Stomach smooth muscle (tissue), 2 donors: ENCODE data around the gene KRT33B.

ENCODE experiments used
- H3K27ac ChIP-seq: one replicate; pipeline ENCODE4 v1.7.0; 2013; ENCODE audit warnings: mild to moderate bottlenecking, low read length, inconsistent platforms
- H3K27me3 ChIP-seq, 2 donors: one replicate each; pipeline ENCODE4 v1.7.0; 2013; ENCODE audit warnings: low read length in 2 of 2; ENCODE audit not compliant: insufficient read depth in 2 of 2, control insufficient read depth in 1 of 2
- H3K36me3 ChIP-seq, 2 donors: one replicate each; pipeline ENCODE4 v1.7.0; 2013; ENCODE audit warnings: low read length in 2 of 2; ENCODE audit not compliant: control insufficient read depth in 2 of 2, insufficient read depth in 2 of 2
- H3K4me1 ChIP-seq: one replicate; pipeline ENCODE4 v1.7.0; 2013; ENCODE audit warnings: low read length; ENCODE audit not compliant: control insufficient read depth, insufficient read depth
- H3K4me3 ChIP-seq, 2 donors: one replicate each; pipeline ENCODE4 v1.7.0; 2013; ENCODE audit warnings: low read length in 2 of 2
- H3K9ac ChIP-seq, 2 donors: one replicate each; pipeline ENCODE4 v1.7.0; 2013; ENCODE audit warnings: low read length in 2 of 2, mild to moderate bottlenecking in 1 of 2
- H3K9me3 ChIP-seq, 2 donors: one replicate each; pipeline ENCODE4 v1.7.0; 2013; ENCODE audit warnings: low read length in 2 of 2; ENCODE audit not compliant: control insufficient read depth in 2 of 2
- donor health status: healthy.
- donor health status: Pancreatic carcinoma.

Gene KRT33B

GRCh38 chr17:41334385-41335305 is 35.0 kb downstream of the KRT33B start:
- Histone ChIP-seq H3K27me3 (peaks cover 0 to 4% of the 10 kb centered on the region in 2 donors), H3K9me3 (no peaks in the 10 kb centered on the region), H3K27ac (no peak overlapping the region), H3K9ac (no peak overlapping the region), H3K4me1 (no peaks in the 10 kb centered on the region), H3K4me3 (no peak overlapping the region), H3K36me3 (no peaks in the 10 kb centered on the region)

DNA sequence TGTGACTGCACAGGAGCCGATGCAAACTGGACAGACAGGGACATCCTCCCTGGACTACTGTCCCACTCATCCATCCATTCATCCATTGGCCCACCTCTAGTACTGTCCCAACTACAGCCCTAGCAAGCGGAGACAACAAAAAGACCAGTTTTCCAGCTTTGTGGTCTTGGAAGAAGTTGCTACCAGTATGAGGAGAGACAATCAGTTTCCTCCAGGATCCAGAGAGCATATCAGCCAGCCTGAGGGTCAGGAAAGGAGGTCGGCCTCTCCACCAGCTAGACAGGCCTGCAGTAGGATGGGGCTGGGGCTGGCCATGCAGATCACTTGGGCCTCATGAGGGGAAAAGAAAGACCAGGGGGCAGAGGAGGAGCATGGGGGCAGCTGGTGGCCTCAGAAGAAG is 35.8 kb downstream of the KRT33B start:
- H3K9me3 ChIP-seq = no peaks in the 10 kb centered on the region
- no peaks in the 10 kb centered on the region for H3K4me1 ChIP-seq
- H3K27ac ChIP-seq = no peak overlapping the region
- H3K9ac ChIP-seq = no peak overlapping the region
- no peak overlapping the region for H3K4me3 ChIP-seq
- peaks cover 0 to 4% of the 10 kb centered on the region in 2 donors for H3K27me3 ChIP-seq
- no peaks in the 10 kb centered on the region for H3K36me3 ChIP-seq

- H3K27ac ChIP-seq = no peak overlapping the region
- H3K4me3 ChIP-seq = no peak overlapping the region
- H3K36me3 ChIP-seq = no peaks in the 10 kb centered on the region
- H3K9me3 ChIP-seq = no peaks in the 10 kb centered on the region
- no peaks in the 10 kb centered on the region for H3K4me1 ChIP-seq
- no peak overlapping the region for H3K9ac ChIP-seq
- H3K27me3 ChIP-seq = peaks cover 0 to 4% of the 10 kb centered on the region in 2 donors
Observed at GRCh38 chr17:41333098-41333497, 36.5 kb downstream of the KRT33B start.

GRCh38 chr17:41332239-41332638 is 37.4 kb downstream of the KRT33B start:
- peaks cover 0 to 4% of the 10 kb centered on the region in 2 donors for H3K27me3 ChIP-seq
- H3K36me3 ChIP-seq = no peaks in the 10 kb centered on the region
- H3K9me3 ChIP-seq = no peaks in the 10 kb centered on the region
- no peaks in the 10 kb centered on the region for H3K4me1 ChIP-seq
- H3K27ac ChIP-seq = no peak overlapping the region
- H3K9ac ChIP-seq = no peak overlapping the region
- no peak overlapping the region for H3K4me3 ChIP-seq

DNA sequence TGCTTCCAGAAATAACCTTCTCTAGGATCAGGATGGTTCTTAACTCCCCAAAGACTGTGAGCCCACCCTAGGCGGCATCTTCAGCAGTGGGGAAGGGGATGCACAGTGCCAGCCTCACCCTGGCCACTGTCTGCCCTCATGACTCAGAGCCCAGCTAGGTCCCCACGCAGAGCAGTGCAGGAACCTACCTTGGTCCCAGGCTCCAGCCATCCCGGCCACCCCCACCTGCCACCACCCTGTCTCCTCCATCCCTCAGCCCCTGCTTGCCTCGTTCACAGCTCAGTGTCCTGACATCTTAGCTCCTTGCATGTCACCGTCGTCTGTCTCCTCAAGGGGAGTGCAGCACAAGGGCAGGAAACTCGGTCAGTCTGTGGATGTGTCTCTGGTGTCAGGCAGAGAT is 38.0 kb downstream of the KRT33B start:
- no peaks in the 10 kb centered on the region for H3K9me3 ChIP-seq
- no peak overlapping the region for H3K4me3 ChIP-seq
- H3K9ac ChIP-seq = no peak overlapping the region
- no peaks in the 10 kb centered on the region for H3K4me1 ChIP-seq
- no peaks in the 10 kb centered on the region for H3K36me3 ChIP-seq
- H3K27ac ChIP-seq = no peak overlapping the region
- peaks cover 0 to 4% of the 10 kb centered on the region in 2 donors for H3K27me3 ChIP-seq

DNA sequence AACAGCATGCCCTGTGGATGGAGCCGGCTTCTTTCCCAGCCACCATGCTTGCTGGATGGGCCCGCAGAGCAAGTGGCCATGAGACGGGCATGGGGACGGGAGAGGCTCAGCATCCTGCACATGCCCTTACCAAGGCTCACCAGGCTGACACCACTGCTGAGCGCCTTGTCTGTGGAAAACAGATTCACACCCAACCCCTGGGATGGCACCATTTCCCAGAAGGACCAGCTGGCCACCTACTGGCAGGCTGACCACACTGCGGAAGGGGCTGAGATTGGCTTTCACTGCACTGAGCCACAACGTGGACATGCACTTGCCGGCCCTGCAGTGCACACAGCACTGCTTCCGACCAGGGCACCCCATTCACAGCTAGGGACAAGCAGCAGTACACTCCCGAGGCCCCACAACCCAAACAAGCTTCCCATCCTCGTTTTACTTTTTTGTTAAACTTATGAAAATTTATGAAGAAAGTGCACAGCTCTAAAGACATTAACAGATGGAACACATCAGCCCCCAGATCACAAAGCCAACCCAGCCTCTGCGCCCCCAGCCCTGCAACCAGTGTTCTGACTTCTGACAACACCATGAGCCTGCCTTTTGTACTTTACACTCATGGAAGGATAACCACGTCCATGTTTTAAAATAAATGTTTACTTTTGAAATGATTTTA is 40.2 kb downstream of the KRT33B start:
- Histone ChIP-seq H3K4me3 (no peak overlapping the region), H3K27ac (no peak overlapping the region), H3K9me3 (no peaks in the 10 kb centered on the region), H3K27me3 (peaks cover 0 to 4% of the 10 kb centered on the region in 2 donors), H3K4me1 (no peaks in the 10 kb centered on the region), H3K36me3 (no peaks in the 10 kb centered on the region), H3K9ac (no peak overlapping the region)

DNA sequence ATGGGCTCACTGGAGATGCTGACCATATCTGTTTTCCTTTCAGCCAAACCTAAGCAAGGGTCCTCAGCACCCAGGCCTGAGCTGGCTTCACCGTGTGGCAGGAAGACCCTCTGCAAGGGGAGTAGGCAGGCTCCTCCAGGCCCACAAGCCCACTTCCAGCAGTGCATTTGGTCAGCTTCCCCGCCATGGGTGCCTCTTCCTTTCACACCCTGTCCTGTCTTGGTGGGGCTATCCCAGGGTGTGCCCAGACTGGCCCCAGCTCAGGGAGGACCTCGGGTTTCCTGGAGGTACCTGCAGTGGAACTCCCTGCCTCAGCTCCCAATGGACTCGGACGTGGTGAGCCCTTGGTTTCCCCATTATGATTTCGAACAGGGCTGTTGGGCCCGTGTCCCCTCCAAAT is 41.4 kb downstream of the KRT33B start:
- Histone ChIP-seq H3K27ac (no peak overlapping the region), H3K9me3 (no peaks in the 10 kb centered on the region)

GRCh38 chr17:41327411-41328120 is 42.0 kb downstream of the KRT33B start:
- Histone ChIP-seq H3K27me3 (no peaks in the 10 kb centered on the region), H3K9me3 (no peaks in the 10 kb centered on the region), H3K27ac (no peak overlapping the region), H3K4me1 (no peaks in the 10 kb centered on the region), H3K4me3 (no peak overlapping the region), H3K36me3 (no peaks in the 10 kb centered on the region), H3K9ac (no peak overlapping the region)

More for the DNA sequence above, 41.4 kb downstream of the KRT33B start:
- Histone ChIP-seq H3K4me3 (no peak overlapping the region), H3K9ac (no peak overlapping the region), H3K27me3 (no peaks in the 10 kb centered on the region), H3K4me1 (no peaks in the 10 kb centered on the region), H3K36me3 (no peaks in the 10 kb centered on the region)

DNA sequence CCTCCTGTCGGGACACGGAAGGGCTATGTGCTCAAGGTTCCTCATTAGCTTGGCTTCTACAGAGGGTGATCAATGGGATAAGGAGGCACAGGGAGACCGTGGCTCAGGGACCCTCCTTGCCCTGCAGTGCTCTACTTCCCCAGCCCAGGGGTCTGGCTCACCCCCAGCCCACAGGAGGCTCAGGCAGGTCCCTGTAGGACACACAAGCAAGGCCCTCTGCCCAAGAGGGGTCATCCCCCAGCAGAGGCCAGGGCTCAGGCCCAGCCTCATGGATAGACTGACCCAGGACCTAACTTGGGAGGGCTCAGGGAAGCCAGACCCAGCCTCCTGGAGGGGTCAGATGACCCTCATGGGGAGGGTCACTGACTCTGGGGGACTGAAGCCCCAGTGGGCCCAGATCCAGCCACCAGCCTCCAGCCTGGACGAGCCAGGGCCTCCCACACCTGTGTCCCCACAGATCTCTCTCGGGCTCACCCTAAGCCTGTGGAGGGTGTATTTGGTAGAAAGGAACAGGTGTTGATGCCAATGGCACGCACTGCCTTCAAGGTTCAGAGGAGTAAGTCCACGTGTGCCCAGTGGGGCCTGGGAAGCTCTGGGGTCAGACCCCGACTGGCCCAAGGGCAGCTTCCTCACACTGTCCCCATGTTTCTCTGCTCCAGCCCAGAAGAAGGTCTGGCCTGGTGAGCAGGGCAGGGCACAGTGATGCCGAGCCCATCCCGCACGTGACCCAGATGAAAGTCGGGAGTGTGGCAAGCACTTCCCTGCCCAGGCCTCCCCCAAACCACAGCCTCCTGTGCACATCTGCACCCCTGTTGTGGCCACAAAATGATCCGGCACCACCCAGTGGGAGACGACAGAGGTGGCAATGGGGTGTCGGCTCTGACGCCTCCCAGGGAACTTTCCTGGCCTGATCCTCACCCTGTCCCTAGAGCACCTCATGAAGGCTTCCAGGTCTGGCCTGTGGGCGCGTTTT is 43.2 kb downstream of the KRT33B start:
- H3K9ac ChIP-seq = no peak overlapping the region
- no peaks in the 10 kb centered on the region for H3K27me3 ChIP-seq
- no peak overlapping the region for H3K27ac ChIP-seq
- no peaks in the 10 kb centered on the region for H3K9me3 ChIP-seq
- H3K4me1 ChIP-seq = no peaks in the 10 kb centered on the region
- H3K4me3 ChIP-seq = no peak overlapping the region
- no peaks in the 10 kb centered on the region for H3K36me3 ChIP-seq

GRCh38 chr17:41325611-41326010 is 44.0 kb downstream of the KRT33B start:
- no peaks in the 10 kb centered on the region for H3K4me1 ChIP-seq
- H3K27me3 ChIP-seq = no peaks in the 10 kb centered on the region
- H3K27ac ChIP-seq = no peak overlapping the region
- H3K9ac ChIP-seq = no peak overlapping the region
- no peaks in the 10 kb centered on the region for H3K9me3 ChIP-seq
- no peak overlapping the region for H3K4me3 ChIP-seq
- no peaks in the 10 kb centered on the region for H3K36me3 ChIP-seq
